ENCODE measurements around the gene FOXN1. TPM values are rescaled to one million over a fixed set of nuclear protein-coding genes. Genes with fewer than 3 reads are reported as not detected.
A peak's percentile ranks its signal among the peaks of the same experiment; 100 is the strongest.

Gene FOXN1
- total and polyA plus RNA-seq, 2 of the 13 experiments (the other 11 are each of a cell fraction or from before 2014, with no cell fraction given), result 0.01 TPM; not detected in 1

GRCh38 chr17:28552176-28552999, 46.2 kb downstream of the FOXN1 start, which contains the start of gene UNC119 (continued):
- no peak for TF ChIP-seq TFE3 (CRISPR knock-in tag; IDR thresholded peaks at IDR 0.05)
- TF ChIP-seq TMF1 (CRISPR knock-in tag; IDR thresholded peaks at IDR 0.05; ENCODE audit: low read depth), result no peak
- TF ChIP-seq NR2F2 (IDR thresholded peaks at IDR 0.05; ENCODE audit: borderline replicate concordance, low read depth), result no peak
- peak; percentile 59; the same call in 1 of the 2 replicates for TF ChIP-seq ZNF790 (CRISPR knock-in tag; IDR thresholded peaks at IDR 0.05; ENCODE audit: borderline replicate concordance)
- peak; percentile 52; the same call in 1 of the 2 replicates for TF ChIP-seq MAX (IDR thresholded peaks at IDR 0.05)
- TF ChIP-seq KDM3A (CRISPR knock-in tag; IDR thresholded peaks at IDR 0.05; ENCODE audit: low read depth), result 0 out of 2 replicates have a peak, but pooled peaks have one; percentile 35
- TF ChIP-seq RERE (CRISPR knock-in tag; IDR thresholded peaks at IDR 0.05; ENCODE audit: low read depth), result no peak
- TF ChIP-seq KAT7 (CRISPR knock-in tag; IDR thresholded peaks at IDR 0.05; ENCODE audit: borderline replicate concordance), result no peak
- TF ChIP-seq ZGPAT (CRISPR knock-in tag; IDR thresholded peaks at IDR 0.05), result peak; percentile 45; the same call in 1 of the 2 replicates
- no peak for TF ChIP-seq TRIM22 (IDR thresholded peaks at IDR 0.05)
- TF ChIP-seq NFAT5 (CRISPR knock-in tag; IDR thresholded peaks at IDR 0.05), result peak; percentile 77
- TF ChIP-seq MXD4 (CRISPR knock-in tag; IDR thresholded peaks at IDR 0.05), result 0 out of 2 replicates have a peak, but pooled peaks have one; percentile 41
- no peak for TF ChIP-seq MATR3 (CRISPR knock-in tag; IDR thresholded peaks at IDR 0.05)

Data from HepG2 (cell line).